Hepatocyte (in vitro differentiated cells): ENCODE results near the gene NPLOC4. TPM values are rescaled to one million over a fixed set of nuclear protein-coding genes. Genes with fewer than 3 reads are reported as not detected.

Experiments
- DNase-seq: peaks from one replicate; pipeline ENCODE4 v3.0.0-alpha.2; 2016; ENCODE audit warnings: low spot score
- H2AFZ ChIP-seq: fragments of 200-600 bp; sonication (generic); 2 replicates; pipeline ENCODE4 v1.6.0; 2016; ENCODE audit warnings: antibody characterized with exemption, mild to moderate bottlenecking
- H3K27ac ChIP-seq: fragments of 200-600 bp; sonication (generic); 2 replicates; pipeline ENCODE4 v1.5.1; 2016; ENCODE audit warnings: mild to moderate bottlenecking
- H3K27me3 ChIP-seq: fragments of 200-600 bp; sonication (generic); 2 replicates; pipeline ENCODE4 v1.6.1; 2016
- H3K36me3 ChIP-seq: fragments of 200-600 bp; sonication (generic); replicated peaks from 2 replicates; pipeline ENCODE4 v1.5.1; 2016; ENCODE audit warnings: low read depth; ENCODE audit not compliant: insufficient read depth
- H3K4me1 ChIP-seq: fragments of 200-600 bp; sonication (generic); 2 replicates; pipeline ENCODE4 v1.5.1; 2016; ENCODE audit warnings: mild to moderate bottlenecking, moderate library complexity; ENCODE audit not compliant: insufficient read depth
- H3K4me2 ChIP-seq: fragments of 200-600 bp; sonication (generic); 2 replicates; pipeline ENCODE4 v1.6.0; 2016
- H3K4me3 ChIP-seq: fragments of 200-600 bp; sonication (generic); 2 replicates; pipeline ENCODE4 v1.5.1; 2016; ENCODE audit warnings: mild to moderate bottlenecking
- H3K79me2 ChIP-seq: fragments of 200-600 bp; sonication (generic); 2 replicates; pipeline ENCODE4 v1.6.0; 2017; ENCODE audit warnings: mild to moderate bottlenecking
- H3K9me2 ChIP-seq: fragments of 200-600 bp; sonication (generic); replicated peaks from 2 replicates; pipeline ENCODE4 v1.6.0; 2017; ENCODE audit warnings: mild to moderate bottlenecking; ENCODE audit not compliant: insufficient read depth
- H3K9me3 ChIP-seq: fragments of 200-600 bp; sonication (generic); 2 replicates; pipeline ENCODE4 v1.5.1; 2016; ENCODE audit warnings: low read depth, mild to moderate bottlenecking
- H4K20me1 ChIP-seq: fragments of 200-600 bp; sonication (generic); 2 replicates; pipeline ENCODE4 v1.6.0; 2016; ENCODE audit warnings: mild to moderate bottlenecking; ENCODE audit not compliant: insufficient read depth, poor library complexity, severe bottlenecking
- CTCF ChIP-seq: fragments of 200-600 bp; sonication (generic); IDR thresholded peaks from 2 replicates; pipeline ENCODE4 v1.5.1; 2016; ENCODE audit warnings: antibody characterized with exemption, mild to moderate bottlenecking; ENCODE audit not compliant: poor library complexity
- EZH2 ChIP-seq: fragments of 200-600 bp; sonication (generic); IDR thresholded peaks from 2 replicates; pipeline ENCODE4 v1.6.1; 2016; ENCODE audit warnings: antibody characterized with exemption, mild to moderate bottlenecking, borderline replicate concordance
- EZH2phosphoT487 ChIP-seq: fragments of 200-600 bp; sonication (generic); IDR thresholded peaks from one replicate; pipeline ENCODE4 v1.6.1; 2018; ENCODE audit warnings: antibody characterized with exemption, mild to moderate bottlenecking, low read depth, moderate library complexity; ENCODE audit not compliant: unreplicated experiment, severe bottlenecking
- WGBS: methylation state at CpG from one replicate; pipeline ENCODE4 v1.1.6; 2016; ENCODE audit warnings: low lambda C conversion rate; ENCODE audit errors: missing lambda C conversion rate; 5-methylcytosine and 5-hydroxymethylcytosine counted together
- polyA plus RNA-seq: library from polyadenylated mRNA; unstranded; fragments of >200 nt; fragmentation: Nextera tagmentation; extraction: Ambion mirVana; gene quantifications from 2 replicates; pipeline ENCODE4 v1.2.1, GENCODE V29; 2016
- total RNA-seq: library from RNA; depleted of rRNA; stranded (reverse); fragments of >200 nt; gene quantifications from 2 replicates; pipeline ENCODE4 v1.2.3, GENCODE V29; 2014

Gene NPLOC4
- total and polyA plus RNA-seq, 2 experiments from 2014 or later: 53.7 to 54.6 TPM

GRCh38 chr17:81538651-81539570 is 98.0 kb downstream of the NPLOC4 start:
- DNase-seq: no peak
- peaks cover 13% of the 10 kb centered on the region for H3K27me3 ChIP-seq
- H3K27ac ChIP-seq: no peak overlapping the region
- 90% methylated on average over 25 of the region's 26 CpGs for WGBS
- TF ChIP-seq EZH2 (no peak), CTCF (no peak), EZH2phosphoT487 (no peak)
- H3K79me2 ChIP-seq: no peaks in the 10 kb centered on the region
- no peaks in the 10 kb centered on the region for H3K9me3 ChIP-seq
- no peak overlapping the region for H2AFZ ChIP-seq
- no peaks in the 10 kb centered on the region for H3K36me3 ChIP-seq
- H3K4me2 ChIP-seq: no peak overlapping the region
- no peaks in the 10 kb centered on the region for H3K9me2 ChIP-seq
- no peak overlapping the region for H3K4me3 ChIP-seq
- H3K4me1 ChIP-seq: peaks cover 9% of the 10 kb centered on the region
- no peaks in the 10 kb centered on the region for H4K20me1 ChIP-seq

GRCh38 chr17:81537856-81538555 is 98.9 kb downstream of the NPLOC4 start:
- no peak overlapping the region for H3K27ac ChIP-seq
- H3K36me3 ChIP-seq: no peaks in the 10 kb centered on the region
- H2AFZ ChIP-seq: no peak overlapping the region
- peaks cover 9% of the 10 kb centered on the region for H3K4me1 ChIP-seq
- H3K9me3 ChIP-seq: no peaks in the 10 kb centered on the region
- 73% methylated on average over 26 of the region's 26 CpGs for WGBS
- H3K4me2 ChIP-seq: no peak overlapping the region
- H3K4me3 ChIP-seq: no peak overlapping the region
- DNase-seq: no peak
- peaks cover 13% of the 10 kb centered on the region for H3K27me3 ChIP-seq
- H3K9me2 ChIP-seq: no peaks in the 10 kb centered on the region
- no peak for TF ChIP-seq EZH2
- TF ChIP-seq EZH2phosphoT487: no peak
- TF ChIP-seq CTCF: no peak
- no peaks in the 10 kb centered on the region for H3K79me2 ChIP-seq
- H4K20me1 ChIP-seq: no peaks in the 10 kb centered on the region

GRCh38 chr17:81537343-81537855 is 99.5 kb downstream of the NPLOC4 start:
- no peaks in the 10 kb centered on the region for H3K9me3 ChIP-seq
- H3K4me2 ChIP-seq: peak overlapping the region; percentile 67
- H3K27ac ChIP-seq: no peak overlapping the region
- peaks cover 13% of the 10 kb centered on the region for H3K27me3 ChIP-seq
- no peaks in the 10 kb centered on the region for H4K20me1 ChIP-seq
- WGBS: 16% methylated on average over 10 of the region's 17 CpGs
- no peaks in the 10 kb centered on the region for H3K79me2 ChIP-seq
- no peaks in the 10 kb centered on the region for H3K36me3 ChIP-seq
- TF ChIP-seq EZH2 (no peak), CTCF (peak; percentile 57)
- H2AFZ ChIP-seq: no peak overlapping the region
- H3K4me1 ChIP-seq: peaks cover 9% of the 10 kb centered on the region
- peak; percentile 65 for DNase-seq
- no peaks in the 10 kb centered on the region for H3K9me2 ChIP-seq
- no peak overlapping the region for H3K4me3 ChIP-seq
